Measurements from ENCODE around the gene AHDC1. TPM values are rescaled to one million over a fixed set of nuclear protein-coding genes. Genes with fewer than 3 reads are reported as not detected.
A peak's percentile ranks its signal among the peaks of the same experiment; 100 is the strongest.

Gene AHDC1
- total and polyA plus RNA-seq, 2 of the 13 experiments (the other 11 are each of a cell fraction or from before 2014, with no cell fraction given): 1.0 to 2.7 TPM

DNA sequence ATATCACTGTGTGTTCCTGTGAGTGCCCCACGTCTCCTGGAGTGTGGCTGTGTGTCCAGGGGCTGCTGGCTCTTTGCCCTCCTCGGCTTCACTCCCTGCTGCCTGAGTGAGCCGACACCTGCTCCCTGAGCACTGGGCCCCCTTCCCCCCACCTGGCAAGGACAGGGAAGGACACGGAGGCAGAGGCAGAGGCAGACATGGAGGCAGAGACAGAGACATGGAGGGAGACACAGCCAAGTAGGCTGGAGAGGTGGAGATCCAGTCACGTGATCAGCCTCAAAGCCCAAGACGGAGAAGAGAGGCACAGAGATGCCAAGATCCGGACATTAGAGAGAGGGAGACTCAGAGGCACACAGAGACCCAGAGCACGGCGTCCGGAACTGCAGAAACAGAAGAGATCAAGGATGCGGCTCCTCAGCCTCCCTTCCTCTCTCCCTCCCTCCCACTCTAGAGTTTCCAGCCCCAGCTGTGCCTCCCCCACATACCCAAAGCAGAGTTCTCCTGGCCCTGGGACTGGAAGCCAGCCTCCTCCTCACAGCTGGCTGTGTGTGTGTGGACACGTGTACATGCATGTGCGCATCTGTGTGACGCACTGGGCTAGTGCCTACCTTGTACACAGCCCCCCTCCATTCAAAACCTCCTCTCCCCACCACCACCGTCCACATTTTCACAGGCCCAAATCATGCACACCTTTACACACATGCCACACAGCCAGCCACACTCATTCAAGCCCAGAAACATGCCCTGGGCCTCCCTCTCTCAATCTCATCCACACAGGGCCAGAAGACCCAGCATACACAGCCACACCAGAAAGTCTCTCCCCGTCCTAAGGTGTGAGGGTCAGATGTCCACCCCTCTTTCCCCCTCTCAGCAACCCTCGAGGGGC is 74.9 kb downstream of the AHDC1 start:
- Histone ChIP-seq H3K9me3 (ENCODE audit: low read length) (no peaks in the 10 kb centered on the region), H3K4me3 (replicated peaks in 1 of 3; ENCODE audit: insufficient read depth in 1 of 3, low read depth in 2 of 3, low read length in 3 of 3) (peak overlapping the region in 2 of 3 experiments; percentile 60 to 79; a peak in 3 of 6 replicates), H3K27me3 (ENCODE audit: control insufficient read depth in 1 of 2, insufficient read depth in 2 of 2, low read length in 2 of 2) (no peaks in the 10 kb centered on the region), H4K20me1 (ENCODE audit: insufficient read depth, low read length) (no peaks in the 10 kb centered on the region), H3K4me2 (ENCODE audit: low read depth, low read length) (peak overlapping the region; percentile 100), H3K9ac (ENCODE audit: insufficient read depth, low read depth, low read length) (peak overlapping the region; percentile 64; the same call in 1 of the 2 replicates), H3K27ac (ENCODE audit: extremely low read length, insufficient read depth, low read length) (no peak overlapping the region), H3K79me2 (ENCODE audit: insufficient read depth, low read length) (no peaks in the 10 kb centered on the region), H2AFZ (ENCODE audit: low read length) (no peak overlapping the region), H3K36me3 (replicated peaks in 1 of 2; ENCODE audit: control insufficient read depth in 1 of 2, insufficient read depth in 2 of 2, low read length in 2 of 2) (no peaks in the 10 kb centered on the region), H3K4me1 (ENCODE audit: insufficient read depth, low read length) (peaks cover 53% of the 10 kb centered on the region)
- DNase-seq (ENCODE audit: low spot score): no peak
- ChIA-PET CTCF (ENCODE audit: low intra/inter-chr PET ratio, low total read pairs) (no interaction called here), POLR2A (interaction anchor here (1.5 kb wide), 1 partner anchor 14 kb away, joined by 4 read pairs; no protein-coding TSS in a partner anchor)
- FAIRE-seq: no peak
- peak; percentile 18 for ATAC-seq
- no TSS peak for BruUV-seq (replicated peaks)
- in situ Hi-C loops (cut with HindIII; ENCODE audit: extremely low pct_ligation_motif_present, low pct_unique_long_range_greater_than_20kb) (no loop called here), intact Hi-C loops (cut with micrococcal nuclease; ENCODE audit: unreplicated experiment) (loop anchor here (5.0 kb wide), 1 partner anchor 43 kb away; no protein-coding TSS in a partner anchor)
- 53% methylated on average over 17 of the region's 17 CpGs for WGBS (ENCODE audit: low lambda C conversion rate)
- TF ChIP-seq TEAD3 (CRISPR knock-in tag; optimal IDR thresholded peaks at IDR 0.05; ENCODE audit: borderline replicate concordance) (no peak), ZBTB7B (CRISPR knock-in tag; IDR thresholded peaks at IDR 0.05) (no peak), RAD51 (IDR thresholded peaks at IDR 0.05; ENCODE audit: borderline replicate concordance) (peak; percentile 89; the same call in 1 of the 2 replicates)
- TF ChIP-seq, protein P1, sequence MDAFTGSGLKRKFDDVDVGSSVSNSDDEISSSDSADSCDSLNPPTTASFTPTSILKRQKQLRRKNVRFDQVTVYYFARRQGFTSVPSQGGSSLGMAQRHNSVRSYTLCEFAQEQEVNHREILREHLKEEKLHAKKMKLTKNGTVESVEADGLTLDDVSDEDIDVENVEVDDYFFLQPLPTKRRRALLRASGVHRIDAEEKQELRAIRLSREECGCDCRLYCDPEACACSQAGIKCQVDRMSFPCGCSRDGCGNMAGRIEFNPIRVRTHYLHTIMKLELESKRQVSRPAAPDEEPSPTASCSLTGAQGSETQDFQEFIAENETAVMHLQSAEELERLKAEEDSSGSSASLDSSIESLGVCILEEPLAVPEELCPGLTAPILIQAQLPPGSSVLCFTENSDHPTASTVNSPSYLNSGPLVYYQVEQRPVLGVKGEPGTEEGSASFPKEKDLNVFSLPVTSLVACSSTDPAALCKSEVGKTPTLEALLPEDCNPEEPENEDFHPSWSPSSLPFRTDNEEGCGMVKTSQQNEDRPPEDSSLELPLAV (CRISPR knock-in tag; conservative IDR thresholded peaks at IDR 0.05; ENCODE audit: low read depth): no peak
- TF ChIP-seq, protein P2, sequence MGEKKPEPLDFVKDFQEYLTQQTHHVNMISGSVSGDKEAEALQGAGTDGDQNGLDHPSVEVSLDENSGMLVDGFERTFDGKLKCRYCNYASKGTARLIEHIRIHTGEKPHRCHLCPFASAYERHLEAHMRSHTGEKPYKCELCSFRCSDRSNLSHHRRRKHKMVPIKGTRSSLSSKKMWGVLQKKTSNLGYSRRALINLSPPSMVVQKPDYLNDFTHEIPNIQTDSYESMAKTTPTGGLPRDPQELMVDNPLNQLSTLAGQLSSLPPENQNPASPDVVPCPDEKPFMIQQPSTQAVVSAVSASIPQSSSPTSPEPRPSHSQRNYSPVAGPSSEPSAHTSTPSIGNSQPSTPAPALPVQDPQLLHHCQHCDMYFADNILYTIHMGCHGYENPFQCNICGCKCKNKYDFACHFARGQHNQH (CRISPR knock-in tag; IDR thresholded peaks at IDR 0.05): no peak
- TF ChIP-seq, protein P3, sequence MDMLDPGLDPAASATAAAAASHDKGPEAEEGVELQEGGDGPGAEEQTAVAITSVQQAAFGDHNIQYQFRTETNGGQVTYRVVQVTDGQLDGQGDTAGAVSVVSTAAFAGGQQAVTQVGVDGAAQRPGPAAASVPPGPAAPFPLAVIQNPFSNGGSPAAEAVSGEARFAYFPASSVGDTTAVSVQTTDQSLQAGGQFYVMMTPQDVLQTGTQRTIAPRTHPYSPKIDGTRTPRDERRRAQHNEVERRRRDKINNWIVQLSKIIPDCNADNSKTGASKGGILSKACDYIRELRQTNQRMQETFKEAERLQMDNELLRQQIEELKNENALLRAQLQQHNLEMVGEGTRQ (IDR thresholded peaks at IDR 0.05; ENCODE audit: low read depth, low read length): peak; percentile 72
- TF ChIP-seq, protein P3 (CRISPR knock-in tag; IDR thresholded peaks at IDR 0.05; ENCODE audit: borderline replicate concordance): 0 out of 2 replicates have a peak, but pooled peaks have one; percentile 65
- TF ChIP-seq, protein P4, sequence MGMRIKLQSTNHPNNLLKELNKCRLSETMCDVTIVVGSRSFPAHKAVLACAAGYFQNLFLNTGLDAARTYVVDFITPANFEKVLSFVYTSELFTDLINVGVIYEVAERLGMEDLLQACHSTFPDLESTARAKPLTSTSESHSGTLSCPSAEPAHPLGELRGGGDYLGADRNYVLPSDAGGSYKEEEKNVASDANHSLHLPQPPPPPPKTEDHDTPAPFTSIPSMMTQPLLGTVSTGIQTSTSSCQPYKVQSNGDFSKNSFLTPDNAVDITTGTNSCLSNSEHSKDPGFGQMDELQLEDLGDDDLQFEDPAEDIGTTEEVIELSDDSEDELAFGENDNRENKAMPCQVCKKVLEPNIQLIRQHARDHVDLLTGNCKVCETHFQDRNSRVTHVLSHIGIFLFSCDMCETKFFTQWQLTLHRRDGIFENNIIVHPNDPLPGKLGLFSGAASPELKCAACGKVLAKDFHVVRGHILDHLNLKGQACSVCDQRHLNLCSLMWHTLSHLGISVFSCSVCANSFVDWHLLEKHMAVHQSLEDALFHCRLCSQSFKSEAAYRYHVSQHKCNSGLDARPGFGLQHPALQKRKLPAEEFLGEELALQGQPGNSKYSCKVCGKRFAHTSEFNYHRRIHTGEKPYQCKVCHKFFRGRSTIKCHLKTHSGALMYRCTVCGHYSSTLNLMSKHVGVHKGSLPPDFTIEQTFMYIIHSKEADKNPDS (CRISPR knock-in tag; IDR thresholded peaks at IDR 0.05): 0 out of 2 replicates have a peak, but pooled peaks have one; percentile 47

Data from HepG2 (cell line).